Stimulated activated CD8-positive, alpha-beta memory T cell treated with anti-CD3 and anti-CD28 coated beads, Interleukin-12 subunit alpha, Interleukin-12 subunit beta, amount 100 ng/mL, for 24 hours (primary cell): ENCODE measurements around the gene UBAP2.
"Not testable (repeated sequence)": the region's sequence is repeated elsewhere in the genome, so short reads cannot be mapped to it uniquely, and the experiment has no call there.

Experiments
- DNase-seq: peaks from one replicate; pipeline ENCODE4 v3.0.0-alpha.2; 2020; ENCODE audit errors: extremely low read depth

UBAP2 gene

DNA sequence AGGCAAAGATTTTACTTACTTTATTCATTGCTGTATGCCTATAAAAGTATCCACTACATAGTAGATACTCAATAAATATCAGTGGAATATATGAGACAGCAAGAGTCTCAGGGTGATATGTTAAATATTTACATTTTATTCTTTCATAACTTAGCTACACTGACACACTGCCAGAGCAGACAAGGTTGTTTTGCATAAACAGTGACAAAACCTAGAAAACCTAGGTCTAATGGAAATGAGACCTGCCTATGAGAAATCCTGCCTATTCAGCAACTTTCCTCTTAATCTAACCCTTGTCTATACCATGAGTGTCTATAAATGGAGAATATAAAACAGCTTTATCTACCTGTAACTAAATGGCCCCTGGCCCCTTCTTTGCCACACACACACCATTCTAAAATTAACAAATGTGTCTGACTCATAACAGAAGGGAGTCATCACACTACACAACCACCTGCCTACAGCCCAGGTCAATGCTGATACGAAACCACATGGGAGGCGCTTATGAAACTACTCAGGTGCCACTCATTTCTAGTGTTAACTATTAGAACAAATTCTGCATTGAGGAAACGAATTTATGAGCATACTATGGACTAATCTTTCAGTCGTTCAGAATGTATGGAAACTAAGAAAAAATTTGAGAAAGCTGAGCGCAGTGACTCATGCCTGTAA, 60.3 kb downstream of the UBAP2 start:
- peak; percentile 1 for DNase-seq

GRCh38 chr9:33976414-33976813, 72.3 kb downstream of the UBAP2 start:
- no peak for DNase-seq

GRCh38 chr9:33972698-33973097, 76.0 kb downstream of the UBAP2 start:
- DNase-seq, result no peak

DNA sequence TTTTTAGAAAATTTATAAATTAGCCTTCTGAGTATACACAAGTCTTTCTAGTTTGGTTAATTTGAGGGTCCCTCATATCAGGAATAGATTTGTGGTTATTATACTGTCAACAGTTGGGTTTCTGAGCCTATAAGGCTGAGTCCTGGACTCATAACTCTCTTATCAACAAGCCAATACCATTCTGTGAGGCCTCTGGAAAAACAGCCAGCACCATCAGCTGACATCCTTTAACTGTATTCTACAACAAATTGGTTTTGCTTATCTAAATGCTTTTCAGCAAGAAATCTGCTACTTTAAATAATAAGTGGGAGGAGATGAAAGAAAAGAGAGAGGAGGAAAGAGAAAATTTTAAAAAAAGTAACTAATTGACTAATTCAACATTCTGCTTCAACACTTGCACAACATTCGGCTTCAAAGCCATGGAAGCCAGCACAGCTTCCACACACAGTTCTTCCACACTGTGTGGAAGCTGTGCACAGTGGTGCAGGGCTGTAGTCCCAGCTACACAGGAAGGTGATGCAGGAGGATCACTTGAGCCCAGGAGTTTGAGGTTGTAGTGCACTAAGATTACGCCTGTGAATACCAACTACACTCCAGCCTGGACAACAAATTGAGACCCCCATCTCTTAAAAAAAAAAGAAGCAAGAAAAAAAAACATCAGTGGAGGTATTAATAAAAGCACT, 84.5 kb downstream of the UBAP2 start:
- DNase-seq, result no peak

GRCh38 chr9:33962468-33962867, 86.2 kb downstream of the UBAP2 start:
- DNase-seq, result not testable (repeated sequence)

- no peak for DNase-seq
Observed at GRCh38 chr9:33959725-33960124, 89.0 kb downstream of the UBAP2 start.

GRCh38 chr9:33956544-33956943, 92.1 kb downstream of the UBAP2 start:
- no peak for DNase-seq

- DNase-seq, result no peak
Observed at GRCh38 chr9:33952066-33952465, 96.6 kb downstream of the UBAP2 start.

DNA sequence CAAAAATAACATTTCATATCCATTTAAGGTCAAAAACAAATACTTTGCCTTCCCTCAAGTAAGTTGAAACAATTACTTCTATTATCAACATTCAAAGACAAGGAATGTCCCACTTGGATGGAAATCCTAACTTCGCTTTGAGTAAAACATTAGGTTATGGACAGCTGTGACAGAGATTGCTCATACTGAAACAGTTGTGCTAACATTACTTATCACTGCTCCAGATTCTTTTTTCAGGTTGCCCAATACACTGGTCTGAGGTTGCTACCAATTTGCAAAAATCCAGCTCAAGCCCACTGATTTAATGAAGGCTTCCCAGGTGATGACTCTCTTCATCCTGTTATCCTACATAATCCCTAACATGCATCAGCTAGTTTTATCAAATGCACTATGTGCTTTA, 98.3 kb downstream of the UBAP2 start:
- no peak for DNase-seq

GRCh38 chr9:33946779-33947535, 101.7 kb downstream of the UBAP2 start:
- no peak for DNase-seq

GRCh38 chr9:33943389-33943788, 105.3 kb downstream of the UBAP2 start:
- DNase-seq, result no peak

GRCh38 chr9:33942471-33943083, 106.1 kb downstream of the UBAP2 start:
- DNase-seq, result no peak

DNA sequence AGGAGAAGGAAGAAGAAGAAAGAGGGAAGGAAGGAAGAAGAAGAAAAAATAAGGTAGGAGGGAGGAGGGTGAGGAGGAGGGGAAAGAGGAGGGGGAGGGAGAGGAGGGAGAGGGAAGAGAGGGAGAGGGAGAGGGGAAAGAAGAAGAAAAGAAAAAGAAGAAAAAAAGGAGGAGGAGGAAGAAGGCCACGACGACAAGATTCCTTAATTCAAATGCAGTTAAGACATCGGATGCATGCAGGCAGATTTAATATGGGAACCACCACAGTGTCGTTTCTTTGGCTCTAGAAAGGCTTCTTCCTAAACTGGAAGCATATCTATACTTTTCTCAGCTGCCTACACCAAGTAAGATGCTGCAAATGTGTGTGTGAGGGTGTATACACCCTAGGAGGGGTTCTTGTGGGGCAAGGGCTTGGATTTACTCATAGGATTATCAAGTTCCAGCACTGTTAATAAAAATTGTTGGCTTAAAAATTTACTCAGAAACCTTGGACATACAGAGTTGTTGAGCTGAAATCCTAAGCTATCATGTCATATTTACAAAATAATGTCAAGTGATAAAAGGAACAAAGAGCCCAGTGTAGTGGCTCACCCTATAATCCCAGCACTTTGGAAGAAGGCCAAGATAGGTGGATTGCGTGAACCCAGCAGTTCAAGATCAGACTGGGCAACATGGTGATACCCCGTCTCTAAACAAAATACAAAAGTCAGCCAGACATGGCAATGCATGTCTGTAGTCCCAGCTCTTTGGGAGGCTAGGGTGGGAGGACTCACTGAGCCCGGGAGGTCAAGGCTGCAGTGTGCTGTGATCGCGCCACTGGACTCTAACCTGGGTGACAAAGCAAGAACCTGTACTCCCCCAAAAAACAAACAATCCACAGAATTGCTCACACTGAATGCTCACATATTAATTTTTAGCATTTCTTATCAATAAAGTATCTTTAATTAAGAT, 108.5 kb downstream of the UBAP2 start:
- DNase-seq, result no peak

DNA sequence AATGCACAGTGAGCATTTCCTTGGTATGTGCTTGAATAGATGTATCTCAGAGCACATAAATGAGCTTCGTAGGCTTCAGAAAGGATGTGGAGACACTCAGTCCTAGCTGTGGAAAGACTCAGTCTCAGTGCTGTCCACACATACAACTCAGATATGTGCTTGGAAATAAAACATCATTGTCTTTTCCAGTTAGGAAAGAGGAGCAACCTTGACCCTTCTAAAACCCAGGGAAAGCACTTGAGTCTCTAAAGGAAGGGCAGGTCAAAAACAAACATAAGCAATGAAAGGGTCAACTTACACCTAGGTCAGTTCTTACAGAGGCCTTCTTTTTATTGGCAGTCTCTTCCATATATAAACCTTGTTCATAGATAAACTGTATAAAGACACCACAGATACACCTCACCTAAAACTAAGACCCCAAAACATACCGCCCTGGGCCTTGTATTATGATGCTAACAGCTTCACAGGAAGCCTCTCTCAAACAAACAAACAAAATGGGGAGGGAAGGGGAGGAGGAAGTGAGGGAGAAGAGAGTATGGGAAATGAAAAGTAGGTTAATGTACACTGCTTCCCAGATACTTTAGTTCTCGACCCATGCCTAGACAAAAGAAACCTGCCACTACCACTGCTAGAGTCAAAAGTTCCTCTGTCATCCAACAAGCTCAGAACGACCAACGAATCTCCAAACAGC, 114.4 kb downstream of the UBAP2 start:
- DNase-seq, result no peak

GRCh38 chr9:33932078-33932807, 116.4 kb downstream of the UBAP2 start:
- no peak for DNase-seq

DNA sequence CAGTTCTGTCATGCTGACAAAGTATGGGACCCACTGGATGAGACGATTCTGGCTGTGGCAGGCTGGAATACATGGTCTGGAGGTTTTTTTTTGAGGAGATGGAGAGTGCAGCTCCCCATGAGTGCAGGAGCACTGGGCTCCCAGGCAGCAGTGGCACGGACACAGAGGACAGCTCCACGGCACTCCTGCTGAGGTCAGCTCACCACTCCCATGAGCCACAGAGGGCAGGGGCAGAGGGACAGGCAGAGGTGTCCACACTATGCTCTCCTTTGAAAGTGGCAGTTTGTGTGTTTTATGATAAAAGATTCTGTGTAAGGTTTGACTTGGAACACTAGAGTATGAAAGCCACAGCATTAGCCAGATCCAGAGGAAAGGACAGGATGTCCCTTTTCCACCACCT, 117.4 kb downstream of the UBAP2 start:
- DNase-seq, result no peak

- no peak for DNase-seq
Observed at GRCh38 chr9:33927694-33928093, 121.0 kb downstream of the UBAP2 start.

DNA sequence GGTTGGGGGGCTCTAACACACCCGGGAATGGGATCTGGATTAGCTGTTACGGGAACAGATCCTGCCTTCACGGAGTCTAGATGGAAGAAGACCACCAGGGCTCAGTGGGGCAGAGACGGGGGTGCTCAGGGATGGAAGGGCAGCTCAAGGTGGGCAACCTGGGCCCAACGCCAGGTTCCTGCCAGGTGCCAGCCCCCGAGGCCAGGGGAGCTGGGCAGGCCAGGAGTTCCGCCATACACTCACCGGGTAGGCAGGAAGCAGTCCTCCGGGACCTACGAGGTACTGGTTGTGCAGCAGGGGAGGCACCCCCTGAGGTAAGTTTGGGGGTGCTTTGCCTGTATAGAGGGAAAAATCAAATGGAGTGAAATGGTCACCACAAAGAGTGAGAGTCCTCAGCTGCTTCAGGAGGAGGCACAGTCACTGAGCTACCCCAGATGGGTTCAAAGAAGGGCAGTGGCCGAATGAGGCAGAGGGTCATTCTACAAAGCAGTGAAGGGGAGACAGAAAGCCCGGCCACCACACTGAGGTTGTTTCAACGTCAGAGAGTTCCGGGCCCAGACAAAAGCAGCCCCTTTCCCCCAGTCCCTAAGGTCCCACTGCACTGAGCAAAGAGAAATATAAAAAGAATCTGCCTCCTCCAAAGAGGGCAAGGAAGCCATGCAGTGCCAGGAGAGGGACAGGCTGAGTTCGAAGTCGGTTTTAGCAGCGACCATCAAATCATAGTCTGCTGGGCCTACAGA, 121.8 kb downstream of the UBAP2 start:
- DNase-seq, result no peak
